Fibroblast of skin of right biceps (primary cell): Measurements from ENCODE around the gene EDC3.

Experiments used
- DNase-seq: peaks from one replicate; pipeline ENCODE4 v3.0.0-alpha.2; 2013

Gene EDC3

DNA sequence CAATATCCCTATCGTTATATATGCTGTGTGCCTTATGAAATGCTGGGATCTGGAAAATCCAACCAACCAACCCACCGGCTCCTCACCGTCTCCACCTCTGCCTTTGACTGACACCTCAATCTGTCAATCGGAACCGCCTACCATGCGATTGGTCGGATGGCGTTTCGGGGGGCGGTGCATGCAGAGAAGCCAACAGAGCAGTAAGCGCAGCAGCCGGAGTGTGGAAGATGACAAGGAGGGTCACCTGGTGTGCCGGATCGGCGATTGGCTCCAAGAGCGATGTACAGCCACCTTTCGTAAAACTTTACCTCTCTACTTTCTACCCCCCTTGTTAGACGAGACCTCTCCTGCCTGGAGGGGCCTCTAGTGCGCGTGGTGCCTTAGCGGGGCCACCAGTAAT, 73.9 kb downstream of the EDC3 start:
- no peak for DNase-seq

DNA sequence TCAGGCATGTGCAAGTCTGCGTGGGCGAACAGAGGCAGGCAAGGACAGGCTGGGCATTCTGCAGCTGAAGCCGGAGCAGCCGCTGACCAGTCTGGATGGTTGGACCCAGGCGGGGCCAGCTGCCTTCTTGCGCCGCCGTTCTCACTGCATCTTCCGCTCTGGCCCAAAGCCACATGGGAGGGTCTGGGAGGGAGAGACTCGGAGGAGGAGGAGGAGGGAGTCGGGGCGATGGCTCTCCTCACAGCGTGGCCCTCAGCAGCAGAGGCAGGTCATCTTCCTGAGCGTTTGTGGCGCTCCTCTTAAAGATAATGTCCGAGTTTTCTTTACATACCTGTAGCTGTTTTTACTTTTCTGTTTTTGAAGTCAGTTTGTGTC, 74.3 kb downstream of the EDC3 start:
- no peak for DNase-seq

DNA sequence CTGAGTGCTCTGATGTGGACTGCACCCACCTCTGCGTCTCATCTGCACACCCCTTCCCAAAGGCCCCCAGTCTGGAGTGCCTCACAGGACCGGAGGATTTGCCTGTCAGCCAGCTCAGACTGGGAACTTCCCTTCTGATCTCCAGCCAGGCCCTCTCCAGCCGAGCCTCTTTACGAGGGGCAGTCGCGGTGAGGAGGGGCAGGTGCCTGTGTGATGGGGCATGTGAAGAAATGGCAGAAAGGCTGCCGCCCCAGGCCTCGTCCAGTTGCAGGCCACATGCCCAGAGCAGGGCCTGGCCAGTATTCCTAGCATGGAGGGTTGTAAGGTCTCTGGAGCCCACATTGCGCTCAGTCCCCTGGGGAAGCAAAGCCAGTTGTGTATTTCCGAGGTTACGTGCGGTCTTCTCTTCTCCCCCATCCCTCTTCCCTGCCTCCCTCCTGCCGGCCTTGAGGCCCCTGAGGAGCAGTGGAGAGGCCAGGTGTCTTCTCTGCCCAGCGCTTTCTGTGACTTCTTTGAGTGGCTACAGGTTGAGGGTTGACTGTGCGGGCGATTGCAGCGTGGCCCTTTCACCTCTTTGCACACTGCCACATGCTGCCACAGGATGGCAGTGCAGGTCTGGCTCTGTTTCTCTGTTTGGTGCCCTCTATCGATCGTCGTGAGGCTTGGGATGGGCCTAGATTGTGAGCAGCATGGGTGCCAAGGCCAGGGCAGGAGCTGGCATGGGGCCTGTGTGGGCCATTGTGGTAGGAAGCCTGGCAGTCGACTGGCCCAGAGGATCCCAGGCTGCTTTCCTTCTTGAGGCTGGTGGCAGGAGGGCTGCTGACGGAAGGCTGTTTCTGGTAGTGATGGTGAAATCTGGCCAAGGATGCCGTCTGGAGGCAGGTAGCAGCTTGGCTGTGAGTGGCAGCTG, 74.9 kb downstream of the EDC3 start:
- peak; percentile 70 for DNase-seq

DNA sequence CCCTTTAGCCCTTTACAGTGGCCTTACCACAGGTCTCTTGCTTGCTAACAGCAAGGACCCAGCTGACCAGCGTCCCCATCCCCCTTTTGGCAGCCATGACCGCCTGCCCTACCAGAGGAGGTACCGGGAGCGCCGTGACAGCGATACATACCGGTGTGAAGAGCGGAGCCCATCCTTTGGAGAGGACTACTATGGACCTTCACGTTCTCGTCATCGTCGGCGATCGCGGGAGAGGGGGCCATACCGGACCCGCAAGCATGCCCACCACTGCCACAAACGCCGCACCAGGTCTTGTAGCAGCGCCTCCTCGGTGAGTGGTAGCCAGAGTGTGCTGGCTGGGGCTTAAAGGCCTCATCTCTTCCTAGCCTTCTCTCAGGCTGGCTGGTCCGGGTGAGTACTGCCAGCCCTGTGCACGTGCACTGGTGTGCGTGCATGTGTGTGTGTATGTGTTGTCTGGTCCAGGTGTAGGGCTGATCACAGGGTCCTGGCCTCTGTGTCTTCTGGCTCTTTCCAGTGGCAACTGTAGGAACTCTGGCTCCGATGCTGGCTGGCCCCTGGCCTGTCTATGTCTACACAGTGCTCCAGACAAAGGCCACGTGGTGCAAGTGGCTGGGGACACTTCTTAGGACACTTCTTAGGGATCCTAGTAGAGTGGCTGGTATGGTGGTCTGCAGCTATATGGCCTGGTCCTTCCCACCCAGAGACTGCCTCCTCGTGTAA, 75.7 kb downstream of the EDC3 start:
- no peak for DNase-seq

DNA sequence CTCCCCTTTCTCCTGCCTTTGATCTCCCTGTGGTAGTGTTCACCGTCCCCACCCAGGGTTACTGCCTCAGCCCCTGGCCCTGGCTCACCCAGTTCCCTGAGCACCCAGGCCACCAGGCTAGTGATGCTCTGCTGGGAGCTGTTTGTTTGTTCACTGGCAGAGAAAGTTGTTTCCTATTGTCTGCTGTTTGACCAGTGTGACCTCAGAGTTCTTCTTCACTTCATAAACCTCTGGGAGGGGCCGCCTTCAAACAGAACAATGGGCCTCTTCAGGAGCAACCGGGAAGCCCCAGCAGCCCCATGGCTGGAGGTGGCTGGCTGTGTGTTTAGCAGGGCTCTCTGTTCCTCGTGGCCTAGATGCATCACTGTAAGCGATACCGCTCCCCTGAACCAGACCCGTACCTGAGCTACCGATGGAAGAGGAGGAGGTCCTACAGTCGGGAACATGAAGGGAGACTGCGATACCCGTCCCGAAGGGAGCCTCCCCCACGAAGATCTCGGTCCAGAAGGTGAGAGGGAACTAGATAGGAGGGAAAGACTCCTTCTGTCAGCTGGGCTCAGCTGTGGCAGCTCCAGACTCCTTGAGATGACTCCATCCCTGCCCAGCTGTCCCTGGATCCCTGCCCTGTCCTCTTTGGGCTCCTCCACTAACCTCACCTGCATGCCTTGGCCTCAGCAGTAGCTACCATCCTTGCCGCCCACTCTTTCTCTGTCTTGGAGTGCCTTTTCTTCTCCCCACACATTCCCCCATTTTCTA, 76.8 kb downstream of the EDC3 start:
- DNase-seq, result no peak

DNA sequence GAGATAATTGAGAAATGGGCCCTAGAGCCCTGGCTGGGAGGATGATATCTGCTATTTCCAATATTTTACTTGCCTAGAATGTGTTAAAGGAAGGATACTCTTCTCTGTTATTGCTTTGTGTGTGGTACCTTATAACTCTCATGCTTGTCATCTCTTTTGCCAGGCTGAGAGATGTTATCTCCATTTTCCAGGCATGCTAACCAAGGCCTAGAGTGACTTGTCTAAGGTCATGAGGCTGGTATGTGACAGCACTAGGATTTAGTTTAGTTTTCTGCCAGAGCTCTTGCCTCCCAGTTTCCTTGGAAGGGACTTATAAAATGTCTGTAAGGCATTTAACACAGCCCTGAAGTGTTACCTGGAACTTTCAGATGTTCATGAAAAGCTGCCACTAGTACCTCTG, 78.8 kb downstream of the EDC3 start:
- DNase-seq, result no peak

DNA sequence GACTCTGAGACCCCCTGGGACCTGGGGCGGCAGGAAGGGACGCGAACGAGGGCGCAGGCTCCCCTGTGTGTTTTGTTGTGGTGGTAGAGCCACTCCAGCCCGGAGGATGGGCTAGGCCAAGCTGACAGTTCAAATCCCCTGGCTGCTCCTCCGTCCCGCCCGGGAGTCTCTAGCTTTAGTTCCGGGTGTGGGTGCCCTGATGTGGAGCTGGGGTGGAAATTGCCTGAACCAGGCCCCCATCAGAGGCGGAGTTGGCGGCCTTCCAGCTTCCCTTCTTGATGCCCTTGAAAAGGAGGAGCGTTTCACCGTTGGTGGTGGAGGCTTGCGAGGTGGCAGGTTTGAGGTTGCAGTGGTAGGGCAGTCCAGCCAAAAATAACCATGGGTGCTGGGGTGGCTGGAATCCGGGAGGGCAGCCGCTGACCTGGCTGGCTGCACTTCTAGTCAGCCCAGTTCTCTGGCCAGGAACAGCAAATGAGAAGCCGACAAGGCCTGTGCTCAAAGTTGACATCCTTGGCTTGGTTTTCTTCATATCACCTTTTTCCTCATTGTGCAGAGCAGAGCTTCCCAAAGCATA, 79.4 kb downstream of the EDC3 start:
- DNase-seq, result peak; percentile 63

DNA sequence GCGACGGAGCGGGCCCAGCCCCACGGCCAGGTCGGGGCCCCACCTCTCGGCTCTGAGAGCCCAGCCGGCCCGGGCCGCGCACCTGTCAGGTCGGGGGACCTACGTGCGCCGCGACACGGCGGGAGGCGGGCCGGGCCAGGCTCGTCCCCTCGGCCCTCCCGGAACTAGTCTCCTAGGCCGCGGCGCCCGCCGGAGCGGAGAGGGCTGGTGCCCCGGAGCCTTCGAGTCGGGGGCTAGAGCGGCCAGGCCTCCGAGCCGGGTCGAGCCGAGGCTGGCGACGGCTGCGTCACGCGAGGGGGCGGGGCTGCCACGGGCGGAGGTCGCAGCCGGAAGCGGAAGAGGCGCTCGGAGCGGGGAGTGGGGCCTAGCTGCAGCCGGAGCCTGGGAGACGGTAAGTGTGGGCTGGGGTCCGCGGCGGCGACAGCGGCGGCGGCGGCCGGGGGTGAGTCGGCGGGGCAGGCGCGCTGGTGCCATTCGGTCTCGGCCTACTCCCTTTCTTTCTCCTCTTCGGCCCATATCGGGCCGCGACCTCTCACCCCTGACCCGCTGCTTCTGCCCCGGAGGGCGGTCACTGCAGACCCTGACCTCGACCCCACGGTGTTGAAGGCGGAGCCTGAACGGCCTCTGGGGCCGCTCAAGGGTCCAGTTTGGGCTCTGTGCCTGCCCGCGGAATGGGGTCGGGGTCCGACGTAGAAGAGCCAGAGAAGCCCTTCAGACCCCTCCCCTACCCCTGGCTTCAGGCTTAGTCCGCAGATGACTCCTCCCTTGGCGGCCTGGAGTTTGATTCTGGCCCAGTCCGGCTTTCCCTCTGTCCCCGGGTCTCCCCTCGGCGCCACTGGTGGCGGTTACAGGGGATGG, 80.1 kb downstream of the EDC3 start, which contains the start of gene CLK3:
Gene CLK3, plus strand, starts transcription at position 329 of the 858 bp plus-strand sequence. CDS start 3,361 bp downstream, outside the sequence.
- peak; percentile 95 for DNase-seq

DNA sequence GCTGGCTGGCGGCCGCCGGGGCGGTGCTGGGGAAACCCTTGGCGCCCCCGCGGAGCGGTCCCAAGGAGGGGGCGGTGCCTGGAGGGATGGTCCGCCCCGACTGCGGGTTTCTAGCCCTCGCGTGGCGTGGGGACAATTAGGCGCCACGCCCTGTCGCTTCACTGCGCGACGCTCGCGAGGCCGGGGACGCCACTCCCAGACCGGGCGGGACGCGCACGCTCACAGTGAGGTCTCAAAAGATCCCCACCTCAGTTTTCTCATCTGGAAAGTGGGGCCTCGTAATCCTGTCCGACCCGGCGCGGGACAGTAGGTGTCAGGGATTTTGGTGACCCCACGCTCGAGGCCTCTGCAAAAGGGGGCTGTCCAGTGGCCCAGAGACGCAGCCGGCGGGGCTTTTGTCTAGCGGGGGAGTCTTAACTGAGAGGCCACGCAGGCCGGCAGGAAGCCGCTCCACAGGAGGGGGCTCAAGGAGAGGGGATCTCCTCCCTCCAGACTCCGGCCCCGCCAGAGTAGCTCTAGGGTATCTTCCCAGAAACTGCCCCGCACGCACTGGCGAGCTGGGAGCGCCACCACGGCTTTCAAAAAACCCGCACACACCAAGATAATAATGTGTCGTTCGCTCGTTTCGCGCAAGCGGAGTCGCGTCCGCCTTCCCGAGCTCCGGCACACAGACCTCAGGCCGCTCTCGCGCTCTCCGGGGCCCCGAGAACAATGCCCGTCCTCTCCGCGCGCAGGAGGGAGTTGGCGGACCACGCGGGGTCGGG, 80.9 kb downstream of the EDC3 start:
- peak; percentile 82 for DNase-seq

DNA sequence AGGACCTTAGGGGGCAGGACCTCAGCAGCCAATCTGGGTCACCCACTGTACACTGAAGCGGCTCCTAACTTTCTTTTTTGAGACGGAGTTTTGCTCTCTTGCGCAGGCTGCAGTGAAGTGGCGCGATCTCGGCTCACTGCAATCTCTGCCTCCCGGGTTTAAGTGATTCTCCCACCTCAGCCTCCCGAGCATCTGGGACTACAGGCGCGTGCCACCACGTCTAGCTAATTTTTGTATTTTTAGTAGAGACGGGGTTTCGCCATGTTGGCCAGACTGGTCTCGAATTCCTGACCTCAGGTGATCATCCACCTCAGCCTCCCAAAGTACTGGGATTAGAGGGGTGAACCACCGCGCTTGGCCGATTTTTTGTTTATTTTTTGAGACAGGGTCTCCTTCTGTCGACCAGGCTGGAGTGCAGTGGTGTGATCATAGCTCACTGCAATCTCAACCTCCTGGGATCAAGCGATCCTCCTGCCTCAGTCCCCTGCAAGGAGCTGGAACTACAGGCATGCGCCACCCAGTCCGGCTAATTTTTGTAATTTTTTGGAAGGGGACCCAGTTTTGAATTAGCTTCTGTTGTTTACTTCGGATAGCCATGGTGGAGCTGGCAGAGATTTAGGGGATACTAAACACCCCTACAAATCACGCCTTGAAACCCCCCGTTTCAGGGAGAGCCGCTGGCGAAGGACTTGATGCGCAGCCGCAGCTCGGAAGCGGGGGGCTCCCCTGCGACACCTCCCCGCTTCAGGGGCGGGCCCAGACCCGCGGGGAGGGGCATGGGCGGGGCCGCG, 81.7 kb downstream of the EDC3 start:
- DNase-seq, result no peak

DNA sequence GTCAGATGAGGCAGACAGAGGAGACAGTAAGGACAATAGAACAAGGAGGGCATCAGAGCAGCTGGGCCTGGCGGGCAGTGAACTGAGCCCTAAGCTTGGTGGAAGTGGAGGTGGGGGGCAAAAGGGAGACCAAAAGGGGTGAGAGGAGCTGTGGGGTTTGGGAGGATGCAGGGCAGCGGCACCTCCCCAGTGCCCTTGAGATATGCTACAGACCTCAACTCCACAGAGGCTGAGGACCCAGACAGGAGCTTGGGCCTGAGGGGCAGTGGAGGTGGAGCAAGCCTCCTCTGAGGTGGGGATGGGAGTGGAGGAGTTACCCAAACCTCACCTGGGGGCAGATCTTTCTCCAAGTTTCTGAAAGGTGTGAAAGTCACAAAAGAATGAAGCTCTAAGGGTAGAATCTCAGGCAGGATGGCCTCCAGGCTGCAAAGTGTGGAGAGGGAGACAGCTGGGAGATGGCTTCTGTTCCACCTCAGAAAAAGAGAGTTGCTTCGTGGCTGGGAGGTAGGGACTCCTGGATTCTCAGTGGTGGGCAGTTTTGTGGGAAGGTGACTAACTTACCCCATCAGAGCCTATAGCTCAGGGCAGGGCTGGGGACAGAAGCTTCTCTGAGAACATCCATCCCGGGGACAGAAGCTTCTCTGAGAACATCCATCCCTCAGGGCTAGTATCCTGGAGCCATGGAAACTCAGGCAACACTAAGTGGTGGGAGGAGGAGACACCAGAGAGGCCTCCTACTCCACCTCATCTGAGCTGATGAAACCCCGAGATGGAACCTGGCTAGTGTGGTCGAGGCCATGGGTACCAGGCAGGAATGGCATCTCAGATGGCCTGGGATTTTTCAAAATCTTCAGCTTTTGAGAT, 82.5 kb downstream of the EDC3 start:
- DNase-seq, result no peak

DNA sequence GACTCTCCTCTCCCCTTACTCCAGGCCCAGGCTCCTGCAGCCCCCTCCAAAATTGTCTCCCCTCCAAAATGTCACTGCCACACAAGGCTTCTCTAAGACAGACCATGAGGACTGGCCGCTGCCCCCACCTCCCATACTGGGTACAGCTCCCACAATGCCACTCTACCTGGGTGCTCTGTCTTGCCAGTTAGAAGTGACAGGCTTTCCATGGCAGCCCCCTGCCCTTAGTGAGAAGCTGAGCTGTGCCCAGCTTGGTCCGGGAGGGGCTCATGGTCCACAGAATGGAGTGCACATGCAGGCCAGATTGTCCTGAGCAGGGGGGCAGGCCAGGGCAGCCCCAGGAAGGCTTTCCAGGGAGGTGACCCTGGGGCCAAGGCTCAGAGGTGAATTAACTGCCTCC, 83.1 kb downstream of the EDC3 start:
- DNase-seq, result no peak

DNA sequence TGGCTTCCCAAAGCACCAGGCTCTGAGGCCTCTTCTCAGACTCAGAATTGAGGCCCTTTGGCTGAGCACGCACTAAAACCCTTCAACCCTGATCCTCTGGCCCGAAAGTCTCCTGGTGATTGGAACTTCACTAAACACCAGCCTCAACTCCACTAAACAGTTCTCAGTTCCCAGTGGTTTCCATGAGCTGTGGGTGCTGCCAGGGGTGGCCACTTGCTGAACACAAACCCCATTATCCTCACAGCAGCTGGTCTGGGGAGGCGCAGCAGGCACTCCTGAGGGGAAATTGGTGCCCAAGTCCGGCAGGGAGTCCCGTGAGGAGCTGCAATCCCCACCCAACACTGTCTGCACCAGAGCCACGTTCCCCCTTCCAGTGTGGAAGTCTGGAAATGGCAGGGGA, 84.0 kb downstream of the EDC3 start:
- DNase-seq, result no peak

DNA sequence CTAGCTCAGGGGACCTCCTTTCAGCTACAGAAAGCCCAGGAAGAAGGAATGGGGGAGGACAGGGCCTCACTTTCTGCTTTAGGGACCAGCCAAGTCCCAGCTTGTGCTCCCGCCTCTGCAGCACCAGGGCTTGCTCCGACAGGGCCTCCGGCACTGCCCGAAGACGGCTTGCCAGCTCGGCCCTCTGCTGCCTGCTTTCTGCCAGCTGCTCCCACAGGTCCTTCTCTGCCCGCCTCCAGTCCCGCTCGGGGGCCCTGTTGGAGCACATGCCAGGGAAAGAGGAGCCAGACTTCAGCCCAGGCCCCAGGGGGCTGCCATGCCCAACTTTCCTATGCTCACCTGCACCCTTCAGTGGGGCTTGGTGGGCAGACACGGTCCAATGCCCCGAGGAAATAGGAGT, 84.5 kb downstream of the EDC3 start:
- no peak for DNase-seq

DNA sequence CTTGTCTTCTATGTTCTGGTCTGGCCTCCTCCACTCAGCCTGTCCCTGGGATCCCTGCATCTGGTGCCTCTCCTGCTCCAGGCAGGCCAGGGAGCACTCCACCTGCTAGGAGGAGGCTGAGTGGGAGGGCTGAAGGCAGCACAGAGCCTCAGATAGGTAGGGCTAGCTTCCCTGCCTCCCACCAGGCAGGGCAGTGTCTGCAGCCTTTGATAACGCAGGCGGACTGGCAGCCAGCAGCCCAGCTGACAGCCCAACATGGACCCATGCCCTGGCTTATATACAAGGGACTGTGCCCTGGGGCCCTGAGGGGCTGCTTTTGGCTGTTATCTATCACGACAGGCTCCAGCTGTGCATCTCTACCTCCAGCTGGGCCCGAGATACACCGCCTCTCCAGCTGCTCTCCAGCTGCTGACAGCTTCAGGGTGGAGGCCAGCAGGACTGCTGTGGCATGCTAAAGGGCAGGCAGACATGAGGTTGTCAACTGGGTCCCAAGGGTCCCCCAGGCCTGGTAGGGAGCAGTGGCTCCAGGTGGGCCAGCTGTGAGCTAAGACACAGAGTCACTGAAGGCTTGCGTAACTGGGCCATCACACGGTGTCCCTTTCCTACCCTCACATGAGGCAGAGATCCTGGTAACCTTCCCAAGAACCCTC, 85.4 kb downstream of the EDC3 start:
- no peak for DNase-seq

DNA sequence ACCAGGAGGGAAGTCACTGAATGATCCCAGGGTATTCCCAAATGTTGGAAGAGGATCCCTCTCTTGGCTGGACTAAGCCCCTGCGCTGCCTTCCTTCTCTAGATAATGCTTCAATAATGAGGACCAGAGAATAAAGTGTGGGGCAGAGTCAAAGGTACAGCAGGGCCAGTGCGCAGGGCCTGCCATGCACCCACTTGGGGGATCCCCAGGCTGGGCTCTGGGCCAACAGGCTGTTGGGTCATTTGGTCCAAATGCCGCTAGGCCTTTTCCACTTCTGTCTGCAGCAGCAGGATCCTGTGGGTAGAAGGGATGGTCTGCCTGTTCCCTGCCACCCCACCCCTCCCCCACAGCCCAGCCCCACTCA, 85.9 kb downstream of the EDC3 start:
- no peak for DNase-seq

DNA sequence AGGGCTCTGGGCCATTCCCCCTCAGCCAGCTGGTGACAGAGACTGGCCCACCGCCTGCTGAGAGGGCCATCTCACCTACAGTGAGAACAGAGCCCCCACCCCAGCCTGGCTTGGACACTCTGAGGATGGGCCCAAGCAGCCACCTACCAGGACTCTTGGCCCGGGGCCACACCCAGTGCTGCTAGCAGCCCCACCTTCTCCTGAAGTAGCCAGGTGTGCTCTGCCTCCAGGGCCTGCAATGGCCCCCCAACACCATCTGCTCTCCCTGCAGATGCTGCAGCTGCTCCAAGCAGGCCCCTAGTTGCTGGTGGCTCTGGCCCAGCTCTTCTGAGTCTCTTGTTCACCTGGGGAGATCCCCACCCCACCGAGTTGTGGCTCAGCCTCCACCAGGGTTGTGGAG, 87.0 kb downstream of the EDC3 start:
- no peak for DNase-seq

DNA sequence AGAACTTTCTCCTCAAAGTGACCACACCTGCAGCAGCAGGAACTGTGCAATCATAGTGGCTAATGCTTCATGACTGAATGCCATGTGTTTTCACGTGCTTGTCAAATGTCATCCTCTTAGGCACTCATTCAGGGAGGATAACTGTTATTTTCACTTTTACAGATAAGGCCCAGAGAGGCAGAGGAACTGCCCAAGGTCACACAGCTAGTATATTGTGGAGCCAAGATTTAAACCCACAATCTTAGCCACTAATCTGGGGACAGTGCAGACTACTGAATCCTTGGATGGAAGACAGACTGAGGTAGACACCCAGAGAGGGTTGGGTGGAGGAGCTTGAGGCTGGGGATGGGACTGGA, 90.1 kb downstream of the EDC3 start:
- DNase-seq, result no peak
